Uterus (tissue), 2 donors: ENCODE results near the gene TMEM181.

ENCODE experiments used
- CTCF ChIP-seq, 4 experiments: fragments of 200-600 bp in 2 of 4; fragments of 450-650 bp in 2 of 4; sonication (generic) in 2 of 4; IDR thresholded peaks; one replicate each; pipeline ENCODE4 v1.5.1; 2016 to 2019; ENCODE audit warnings: antibody characterized with exemption in 4 of 4, mild to moderate bottlenecking in 2 of 4, moderate library complexity in 1 of 4
- POLR2A ChIP-seq, 2 donors: fragments of 450-650 bp; IDR thresholded peaks; one replicate each; pipeline ENCODE4 v1.6.1; 2016; ENCODE audit warnings: antibody characterized with exemption in 2 of 2, mild to moderate bottlenecking in 1 of 2, moderate library complexity in 1 of 2

GRCh38 chr6:158521759-158522158 lies 38.1 kb upstream of the TMEM181 start:
- TF ChIP-seq CTCF (IDR thresholded peaks at IDR 0.05) (no peak), POLR2A (IDR thresholded peaks at IDR 0.05) (no peak)
